Stimulated activated CD4-positive, alpha-beta T cell treated with anti-CD3 and anti-CD28 coated beads, Interleukin-2, amount 100 ng/mL, for 24 hours (primary cell): Measurements from ENCODE around the gene AK8.
"Not testable (repeated sequence)": the region's sequence is repeated elsewhere in the genome, so short reads cannot be mapped to it uniquely, and the experiment has no call there.

ENCODE experiments used
- DNase-seq, 2 donors: peaks; one replicate each; pipeline ENCODE4 v3.0.0-alpha.2; 2020

Gene AK8

GRCh38 chr9:132795511-132796303 lies 82.4 kb downstream of the AK8 start:
- DNase-seq, result no peak

GRCh38 chr9:132794730-132795380 lies 83.2 kb downstream of the AK8 start:
- DNase-seq, result no peak

GRCh38 chr9:132793606-132794580 lies 84.2 kb downstream of the AK8 start:
- DNase-seq, result no peak

- no peak for DNase-seq
These were observed 85.5 kb downstream of the AK8 start for GRCh38 chr9:132792547-132792946.

- DNase-seq, result no peak
These were observed 86.3 kb downstream of the AK8 start for GRCh38 chr9:132791699-132792240.

GRCh38 chr9:132789719-132790118 lies 88.4 kb downstream of the AK8 start:
- no peak for DNase-seq

GRCh38 chr9:132788378-132788777 lies 89.7 kb downstream of the AK8 start:
- no peak for DNase-seq

- DNase-seq, result no peak
These were observed 90.3 kb downstream of the AK8 start for GRCh38 chr9:132787748-132788159.

- DNase-seq, result no peak
These were observed 93.7 kb downstream of the AK8 start for GRCh38 chr9:132784286-132784830.

GRCh38 chr9:132783006-132783405 lies 95.1 kb downstream of the AK8 start:
- no peak for DNase-seq

- DNase-seq, result no peak
These were observed 96.0 kb downstream of the AK8 start for GRCh38 chr9:132782037-132782436.

GRCh38 chr9:132780230-132781007 lies 97.7 kb downstream of the AK8 start:
- no peak for DNase-seq

- no peak for DNase-seq
These were observed 101.2 kb downstream of the AK8 start for GRCh38 chr9:132776891-132777290.

- DNase-seq, result no peak
These were observed 101.8 kb downstream of the AK8 start for GRCh38 chr9:132776268-132776667.

GRCh38 chr9:132775720-132776119 lies 102.4 kb downstream of the AK8 start:
- no peak for DNase-seq

GRCh38 chr9:132774886-132775285 lies 103.2 kb downstream of the AK8 start:
- no peak for DNase-seq

- DNase-seq, result no peak
These were observed 104.2 kb downstream of the AK8 start for GRCh38 chr9:132773764-132774339.

GRCh38 chr9:132773093-132773492 lies 105.0 kb downstream of the AK8 start:
- DNase-seq, result no peak

GRCh38 chr9:132771752-132772151 lies 106.3 kb downstream of the AK8 start:
- DNase-seq, result not testable (repeated sequence)

- DNase-seq, result no peak
These were observed 107.2 kb downstream of the AK8 start for GRCh38 chr9:132770770-132771310.
